Suppressor macrophage treated with lipopolysaccharide for 4 hours (primary cell): ENCODE data around the gene MYMX.

ENCODE experiments used
- DNase-seq: peaks from one replicate; pipeline ENCODE4 v3.0.0-alpha.2; 2020

MYMX gene

DNA sequence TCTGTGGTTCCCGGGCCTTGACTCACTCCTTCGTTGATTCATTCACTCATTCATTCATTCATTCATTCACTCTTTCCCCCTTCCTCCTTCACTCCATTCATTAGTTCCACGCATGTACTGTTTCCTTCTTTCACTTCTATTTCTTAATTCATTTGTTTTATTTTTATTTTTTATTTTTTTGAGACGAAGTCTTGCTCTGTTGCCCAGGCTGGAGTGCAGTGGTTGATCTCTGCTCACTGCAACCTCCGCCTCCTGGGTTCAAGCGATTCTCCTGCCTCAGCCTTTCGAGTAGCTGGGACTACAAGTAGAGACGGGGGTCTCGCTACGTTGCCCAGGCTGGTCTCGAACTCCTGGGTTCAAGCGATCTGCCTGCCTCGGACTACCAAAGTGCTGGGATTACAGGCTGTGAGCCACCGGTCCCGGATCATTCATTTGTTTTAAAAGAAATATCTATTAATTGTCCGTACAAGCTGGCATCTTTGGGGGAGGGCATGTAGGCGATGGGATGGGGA is 49.1 kb downstream of the MYMX start:
- no peak for DNase-seq

DNA sequence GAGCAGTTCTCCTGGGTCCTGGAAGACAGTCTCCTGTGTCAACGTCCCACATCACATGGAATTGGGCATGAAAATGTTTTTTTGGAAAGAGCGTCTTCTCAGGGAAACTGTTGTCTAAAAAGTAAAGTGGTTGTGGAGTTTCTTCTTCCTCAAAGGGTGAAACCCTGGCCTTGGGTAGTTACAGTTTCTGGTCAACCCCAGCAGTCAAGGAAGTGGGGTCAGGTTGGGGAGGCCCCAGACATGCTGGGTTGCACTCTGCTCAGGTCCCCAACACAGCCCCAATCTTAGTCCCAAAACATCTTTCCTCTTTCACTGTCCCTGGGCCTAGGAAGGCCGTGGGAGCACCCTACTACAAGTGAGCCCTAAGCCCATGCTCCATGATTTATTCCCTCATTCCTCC is 49.6 kb downstream of the MYMX start:
- DNase-seq = no peak

DNA sequence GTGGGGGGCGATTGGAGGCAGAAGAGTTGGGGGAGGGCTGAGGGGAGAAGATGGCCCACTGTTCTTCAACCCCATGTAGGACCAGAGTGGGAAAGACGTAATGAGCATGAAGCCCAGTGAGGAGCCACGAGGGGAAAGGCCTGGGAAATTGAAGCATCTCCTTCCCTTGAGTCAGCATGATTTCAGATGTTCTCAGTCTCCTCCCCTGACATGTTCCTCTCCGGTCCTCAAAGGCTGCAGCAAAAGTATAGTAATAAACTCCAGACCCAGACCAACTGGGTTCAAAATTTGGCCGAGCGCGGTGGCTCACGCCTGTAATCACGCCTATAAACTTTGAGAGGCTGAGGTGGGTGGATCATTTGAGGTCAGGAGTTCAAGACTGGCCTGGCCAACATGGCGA is 50.5 kb downstream of the MYMX start:
- no peak for DNase-seq
